Kidney epithelial cell (primary cell): Measurements from ENCODE around the gene HBA1. TPM values are rescaled to one million over a fixed set of nuclear protein-coding genes. Genes with fewer than 3 reads are reported as not detected.

Experiments
- DNase-seq: peaks from one replicate; pipeline ENCODE4 v3.0.0-alpha.2; 2010; ENCODE audit warnings: low read depth
- H3K27me3 ChIP-seq: 2 replicates; pipeline ENCODE4 v1.6.0; 2011; ENCODE audit warnings: low read length; ENCODE audit not compliant: control insufficient read depth, insufficient read depth
- H3K36me3 ChIP-seq: 2 replicates; pipeline ENCODE4 v1.5.1; 2011; ENCODE audit warnings: low read length; ENCODE audit not compliant: control insufficient read depth, insufficient read depth
- H3K4me3 ChIP-seq: 2 replicates; pipeline ENCODE4 v1.5.1; 2011; ENCODE audit warnings: low read depth, mild to moderate bottlenecking, control low read depth, low read length
- CTCF ChIP-seq: IDR thresholded peaks from 2 replicates; pipeline ENCODE4 v1.5.1; 2011; ENCODE audit warnings: mild to moderate bottlenecking, moderate library complexity, low read length, control low read depth, inconsistent platforms; ENCODE audit not compliant: insufficient read depth, poor library complexity, severe bottlenecking
- total RNA-seq: library from RNA; depleted of rRNA; stranded (reverse); fragments of >200 nt; gene quantifications from 2 replicates; pipeline ENCODE4 v1.2.3, GENCODE V29; 2015

The HBA1 gene
- total RNA-seq, 1 donor from 2014 or later = not detected

DNA sequence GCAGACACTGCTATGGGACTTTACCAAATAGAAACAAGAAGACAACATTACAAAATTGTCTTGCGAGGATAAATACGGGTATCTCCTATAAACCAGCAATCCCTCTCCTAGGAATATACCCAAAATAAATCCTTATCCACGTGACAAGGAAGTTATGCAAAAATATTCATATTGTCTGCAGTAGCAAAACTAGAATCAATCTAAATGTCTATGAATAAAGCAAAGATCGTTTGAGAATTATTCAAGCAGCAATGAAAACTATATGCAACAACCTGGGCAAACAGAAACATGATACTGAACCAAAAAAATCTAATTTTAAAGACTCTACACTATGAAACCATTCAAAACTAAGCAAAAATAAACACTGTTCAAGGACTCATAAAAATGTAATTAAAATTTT lies 43.5 kb downstream of the HBA1 start:
- no peak overlapping the region for H3K4me3 ChIP-seq
- no peak for DNase-seq
- no peak for TF ChIP-seq CTCF
- no peaks in the 10 kb centered on the region for H3K27me3 ChIP-seq
- H3K36me3 ChIP-seq = peaks cover 1% of the 10 kb centered on the region

Other genes with a start within 250 kb of the HBA1 start
- 5.5 and 7.8 TPM in 2 replicates for gene POLR3K, start 123.1 kb upstream of the HBA1 start, total RNA-seq
- 12.7 and 25.4 TPM in 2 replicates for gene SNRNP25, start 122.9 kb upstream of the HBA1 start, total RNA-seq
- gene RHBDF1, start 104.0 kb upstream of the HBA1 start, total RNA-seq = 36.0 and 40.2 TPM in 2 replicates
- gene MPG, start 98.5 kb upstream of the HBA1 start, total RNA-seq = 130 and 141 TPM in 2 replicates
- 29.2 and 37.5 TPM in 2 replicates for gene NPRL3, start 38.0 kb upstream of the HBA1 start, total RNA-seq
- not detected in 2 replicates for gene HBZ, start 24.0 kb upstream of the HBA1 start, total RNA-seq
- not detected in 2 replicates for gene HBM, start 10.7 kb upstream of the HBA1 start, total RNA-seq
- gene HBA2, start 3.8 kb upstream of the HBA1 start, total RNA-seq = not detected in 2 replicates
- 0.96 and 1.6 TPM in 2 replicates for gene HBQ1, start 3.8 kb downstream of the HBA1 start, total RNA-seq
- 61.8 and 109 TPM in 2 replicates for gene LUC7L, start 52.8 kb downstream of the HBA1 start, total RNA-seq
- gene FAM234A, start 58.1 kb downstream of the HBA1 start, total RNA-seq = 97.5 and 131 TPM in 2 replicates
- 0.21 TPM in 1 of 2 replicates, not detected in the other for gene RGS11, start 99.3 kb downstream of the HBA1 start, total RNA-seq
- gene ARHGDIG, start 103.9 kb downstream of the HBA1 start, total RNA-seq = 0.62 and 0.96 TPM in 2 replicates
- gene PDIA2, start 106.5 kb downstream of the HBA1 start, total RNA-seq = not detected in 2 replicates
- 40.5 and 43.0 TPM in 2 replicates for gene AXIN1, start 176.0 kb downstream of the HBA1 start, total RNA-seq
- 107 and 137 TPM in 2 replicates for gene MRPL28, start 193.9 kb downstream of the HBA1 start, total RNA-seq
- 114 and 160 TPM in 2 replicates for gene PGAP6, start 205.3 kb downstream of the HBA1 start, total RNA-seq
- gene NME4, start 220.5 kb downstream of the HBA1 start, total RNA-seq = 97.2 and 126 TPM in 2 replicates
- 15.1 and 27.0 TPM in 2 replicates for gene DECR2, start 225.2 kb downstream of the HBA1 start, total RNA-seq
- gene RAB11FIP3, start 249.0 kb downstream of the HBA1 start, total RNA-seq = 34.5 and 36.2 TPM in 2 replicates